22Rv1 (cell line): ENCODE data around the gene TMED10.

ENCODE experiments used
- CTCF ChIP-seq: fragments of 450-650 bp; IDR thresholded peaks from 2 replicates; pipeline ENCODE4 v1.5.1; 2017; ENCODE audit warnings: mild to moderate bottlenecking
- ZFX ChIP-seq: fragments of 450-650 bp; IDR thresholded peaks from 2 replicates; pipeline ENCODE4 v1.6.1; 2017; ENCODE audit warnings: antibody characterized with exemption, borderline replicate concordance

GRCh38 chr14:75176142-75176820, at the start of gene TMED10:
- TF ChIP-seq CTCF, result no peak
- no peak for TF ChIP-seq ZFX
